BE2C (cell line): ENCODE measurements around the gene ORMDL2.

Source experiments
- DNase-seq: peaks from one replicate; pipeline ENCODE4 v3.0.0-alpha.2; 2020
- H3K27me3 ChIP-seq: fragments of 250-450 bp; sonication (Bioruptor Pico); 2 replicates; pipeline ENCODE4 v1.5.1; 2020; ENCODE audit warnings: mild to moderate bottlenecking
- H3K36me3 ChIP-seq: fragments of 250-450 bp; sonication (Bioruptor Pico); 2 replicates; pipeline ENCODE4 v1.5.1; 2020; ENCODE audit warnings: mild to moderate bottlenecking
- H3K4me1 ChIP-seq: fragments of 250-450 bp; sonication (Bioruptor Pico); 2 replicates; pipeline ENCODE4 v1.5.1; 2020
- H3K4me3 ChIP-seq: 2 replicates; pipeline ENCODE4 v1.5.1; 2011; ENCODE audit warnings: low read depth, low read length
- H3K9me3 ChIP-seq: fragments of 250-450 bp; sonication (Bioruptor Pico); 2 replicates; pipeline ENCODE4 v1.5.1; 2020
- TF ChIP-seq, protein P1 (sequence below): IDR thresholded peaks from 2 replicates; pipeline ENCODE4 v1.5.1; 2012; ENCODE audit warnings: mild to moderate bottlenecking, low read depth, low read length

Gene ORMDL2

DNA sequence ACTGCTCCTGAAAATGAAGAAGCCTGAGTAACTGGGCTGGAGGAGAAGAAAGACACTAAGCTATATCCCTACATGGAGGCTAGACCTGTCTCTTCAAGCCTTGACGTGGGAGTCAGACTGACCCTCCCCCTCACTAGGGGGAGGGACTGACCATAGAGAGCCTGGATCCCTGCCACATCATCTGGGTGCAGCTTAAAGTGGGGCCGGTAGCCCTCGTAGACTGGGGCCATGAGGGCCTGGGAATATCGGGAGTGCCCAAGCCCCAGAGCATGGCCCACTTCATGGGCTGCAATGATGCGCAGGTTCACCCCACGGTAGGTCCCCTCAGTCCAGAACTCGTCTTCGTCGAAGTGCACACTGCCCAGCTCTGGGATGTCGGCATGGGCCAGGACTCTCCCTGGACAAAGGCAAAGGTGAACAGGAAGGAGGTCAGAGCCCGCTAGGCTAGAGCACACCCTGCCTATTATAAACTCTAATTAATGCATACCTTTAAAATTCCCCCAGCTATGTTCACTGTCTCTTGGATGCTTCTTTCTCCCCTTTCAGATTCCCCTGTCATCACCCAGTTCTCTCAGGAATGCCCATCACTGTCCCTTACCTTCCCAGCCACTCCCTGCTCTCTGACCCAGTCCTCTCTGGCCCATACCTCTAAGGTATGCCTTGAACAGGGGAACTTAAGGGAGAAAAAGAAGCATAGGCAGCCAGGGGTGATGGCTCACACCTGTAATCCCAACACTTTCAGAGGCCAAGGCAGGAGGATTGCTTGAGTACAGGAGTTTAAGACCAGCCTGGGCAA is 21.7 kb downstream of the ORMDL2 start:
- Histone ChIP-seq H3K4me3 (no peak overlapping the region), H3K4me1 (no peaks in the 10 kb centered on the region), H3K27me3 (no peaks in the 10 kb centered on the region), H3K9me3 (no peaks in the 10 kb centered on the region), H3K36me3 (no peaks in the 10 kb centered on the region)
- no peak for DNase-seq
- TF ChIP-seq, protein P1, sequence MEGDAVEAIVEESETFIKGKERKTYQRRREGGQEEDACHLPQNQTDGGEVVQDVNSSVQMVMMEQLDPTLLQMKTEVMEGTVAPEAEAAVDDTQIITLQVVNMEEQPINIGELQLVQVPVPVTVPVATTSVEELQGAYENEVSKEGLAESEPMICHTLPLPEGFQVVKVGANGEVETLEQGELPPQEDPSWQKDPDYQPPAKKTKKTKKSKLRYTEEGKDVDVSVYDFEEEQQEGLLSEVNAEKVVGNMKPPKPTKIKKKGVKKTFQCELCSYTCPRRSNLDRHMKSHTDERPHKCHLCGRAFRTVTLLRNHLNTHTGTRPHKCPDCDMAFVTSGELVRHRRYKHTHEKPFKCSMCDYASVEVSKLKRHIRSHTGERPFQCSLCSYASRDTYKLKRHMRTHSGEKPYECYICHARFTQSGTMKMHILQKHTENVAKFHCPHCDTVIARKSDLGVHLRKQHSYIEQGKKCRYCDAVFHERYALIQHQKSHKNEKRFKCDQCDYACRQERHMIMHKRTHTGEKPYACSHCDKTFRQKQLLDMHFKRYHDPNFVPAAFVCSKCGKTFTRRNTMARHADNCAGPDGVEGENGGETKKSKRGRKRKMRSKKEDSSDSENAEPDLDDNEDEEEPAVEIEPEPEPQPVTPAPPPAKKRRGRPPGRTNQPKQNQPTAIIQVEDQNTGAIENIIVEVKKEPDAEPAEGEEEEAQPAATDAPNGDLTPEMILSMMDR: no peak

DNA sequence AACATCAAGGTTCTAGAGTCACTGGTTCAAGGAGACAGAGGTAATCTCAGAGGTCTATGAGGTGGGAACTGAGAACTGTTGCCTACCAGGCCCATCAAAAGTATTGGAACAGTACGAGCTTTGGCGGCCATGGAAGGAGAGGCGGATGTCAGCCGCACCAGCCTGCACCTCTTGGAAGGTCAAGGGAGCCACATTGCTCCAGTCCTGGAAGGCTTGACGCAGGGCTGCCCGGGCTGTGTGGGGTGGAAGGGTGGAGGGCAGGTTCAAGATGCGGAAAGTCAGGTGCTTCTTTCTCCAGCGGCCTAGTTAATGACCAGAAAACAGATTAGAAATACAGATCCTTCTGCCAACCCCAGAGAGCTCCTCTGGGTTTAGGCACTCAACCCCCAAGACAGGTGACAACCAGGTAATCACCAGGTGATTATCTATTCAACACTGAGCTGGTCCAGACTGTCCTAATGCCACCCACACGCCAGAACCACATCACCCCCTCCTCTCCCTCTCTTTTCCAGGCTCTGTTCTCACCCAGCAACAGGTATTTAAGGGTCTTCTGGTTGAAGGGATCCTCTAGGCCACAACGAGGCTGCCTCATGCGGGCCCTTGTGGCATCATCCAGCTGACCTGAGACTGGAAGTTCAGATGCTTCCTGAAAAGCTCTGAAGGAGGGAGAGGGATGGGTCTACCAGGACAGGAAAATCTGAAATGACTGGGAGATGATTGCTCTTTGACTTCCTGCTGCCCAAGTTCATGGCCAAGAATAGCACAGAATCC is 22.9 kb downstream of the ORMDL2 start:
- DNase-seq: no peak
- no peaks in the 10 kb centered on the region for H3K27me3 ChIP-seq
- H3K9me3 ChIP-seq: no peaks in the 10 kb centered on the region
- H3K36me3 ChIP-seq: no peaks in the 10 kb centered on the region
- no peak overlapping the region for H3K4me3 ChIP-seq
- TF ChIP-seq, protein P1: no peak
- H3K4me1 ChIP-seq: no peaks in the 10 kb centered on the region

DNA sequence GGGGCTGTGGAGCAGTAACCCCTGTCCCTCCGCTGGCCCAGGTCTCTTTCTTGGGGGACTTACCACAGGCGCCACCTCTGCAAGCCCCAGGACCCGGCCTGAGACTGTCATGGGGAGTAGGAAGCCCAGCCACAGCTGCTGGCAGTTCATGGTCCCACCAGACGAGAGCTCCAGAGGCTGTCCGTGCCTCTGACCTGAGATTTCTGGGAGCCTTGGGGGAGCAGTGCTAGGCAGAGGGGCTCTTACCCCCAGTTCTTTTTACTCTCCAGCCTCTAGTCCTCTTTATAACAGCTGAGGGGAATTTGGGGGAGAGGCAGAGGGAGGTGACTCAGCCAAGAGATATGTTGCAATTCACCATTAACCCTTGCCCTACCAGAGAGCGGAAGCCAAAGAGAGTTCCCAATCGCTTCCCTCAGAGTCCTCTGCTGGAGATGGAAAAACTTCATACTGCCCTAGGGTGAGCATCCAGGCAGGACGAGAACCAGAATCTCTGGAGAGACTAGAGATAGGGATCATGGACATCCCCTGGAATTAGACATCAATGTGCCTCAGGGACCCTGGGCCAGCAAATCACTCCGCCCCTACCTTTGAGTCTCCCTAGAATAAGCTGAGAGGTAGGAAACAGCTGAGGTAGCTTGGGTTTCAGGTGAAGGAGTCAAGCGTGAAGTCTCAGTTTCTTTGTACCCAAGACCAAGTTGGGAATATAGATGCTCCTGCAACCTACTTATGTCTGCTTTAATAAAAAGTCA is 25.0 kb downstream of the ORMDL2 start, which contains the start of gene MMP19:
Gene MMP19, minus strand, starts transcription at position 256 of the 749 bp plus-strand sequence. Its CDS starts 106 bp downstream, at position 150.
- Histone ChIP-seq H3K9me3 (no peaks in the 10 kb centered on the region), H3K36me3 (no peaks in the 10 kb centered on the region), H3K4me1 (peaks cover 5% of the 10 kb centered on the region; the same call in 1 of the 2 replicates), H3K4me3 (no peak within 1 kb of the TSS), H3K27me3 (no peaks in the 10 kb centered on the region)
- no peak for DNase-seq
- TF ChIP-seq, protein P1: no peak

DNA sequence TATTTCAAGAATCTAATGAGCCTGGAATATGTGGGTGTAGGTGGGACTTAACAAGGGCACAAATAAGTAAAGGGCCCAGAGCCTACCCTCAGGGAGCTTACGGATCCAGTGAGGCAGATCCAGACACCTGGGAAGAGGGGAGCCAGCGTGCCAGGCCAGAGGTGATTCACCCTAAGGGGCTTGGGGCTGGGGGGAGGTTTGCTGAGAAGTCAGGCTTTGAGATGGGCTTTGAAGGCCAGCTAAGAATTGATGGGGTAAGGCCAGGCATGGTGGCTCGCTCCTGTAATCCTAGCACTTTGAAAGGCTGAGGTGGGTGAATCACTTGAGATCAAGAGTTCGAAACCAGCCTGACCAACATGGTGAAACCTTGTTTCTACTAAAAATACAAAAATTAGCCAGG is 25.6 kb downstream of the ORMDL2 start:
- Histone ChIP-seq H3K9me3 (no peaks in the 10 kb centered on the region), H3K36me3 (no peaks in the 10 kb centered on the region), H3K4me1 (peaks cover 5% of the 10 kb centered on the region; the same call in 1 of the 2 replicates), H3K4me3 (no peak overlapping the region), H3K27me3 (no peaks in the 10 kb centered on the region)
- TF ChIP-seq, protein P1: no peak
- DNase-seq: no peak

DNA sequence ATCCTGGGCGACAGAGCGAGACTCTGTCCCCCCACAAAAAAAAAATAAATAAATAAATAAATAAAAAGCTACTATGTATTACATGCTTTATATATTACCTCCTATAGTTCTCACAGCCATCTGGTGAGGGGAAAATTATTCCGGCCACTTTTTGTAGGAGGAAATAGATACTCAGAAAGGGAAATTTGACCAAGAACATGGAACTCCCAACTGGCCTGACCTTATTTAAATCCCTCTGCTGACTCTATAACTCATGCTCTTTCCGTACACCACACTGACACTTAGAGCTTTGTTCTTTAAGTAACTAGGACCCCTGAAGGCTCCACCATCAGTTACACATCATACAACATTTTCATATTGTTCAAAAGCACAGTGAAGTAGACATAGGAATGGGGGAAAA is 27.1 kb downstream of the ORMDL2 start:
- Histone ChIP-seq H3K27me3 (no peaks in the 10 kb centered on the region), H3K9me3 (no peaks in the 10 kb centered on the region), H3K4me1 (peaks cover 5% of the 10 kb centered on the region; the same call in 1 of the 2 replicates), H3K36me3 (no peaks in the 10 kb centered on the region), H3K4me3 (no peak overlapping the region)
- DNase-seq: no peak
- TF ChIP-seq, protein P1: no peak
